ENCODE measurements around the gene KATNB1.
"Not testable (repeated sequence)": the region's sequence is repeated elsewhere in the genome, so short reads cannot be mapped to it uniquely, and the experiment has no call there.

Gene KATNB1

DNA sequence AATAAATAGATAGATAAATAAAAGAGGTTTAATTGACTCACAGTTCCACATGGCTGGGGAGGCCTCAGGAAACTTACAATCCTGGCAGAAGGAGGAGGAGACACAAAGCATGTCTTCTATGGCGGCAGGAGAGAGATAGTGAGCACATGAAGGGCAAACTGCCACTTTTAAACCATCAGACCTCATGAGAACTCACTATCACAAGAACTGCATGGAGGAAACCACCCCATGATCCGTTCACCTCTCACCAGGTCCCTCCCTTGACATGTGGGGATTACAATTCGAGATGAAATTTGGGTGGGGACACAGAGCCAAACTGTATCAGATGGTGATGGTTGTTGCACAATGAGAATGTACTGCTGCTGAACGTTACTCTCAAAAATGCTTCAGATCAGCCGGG is 44.3 kb downstream of the KATNB1 start:
- not testable (repeated sequence) for DNase-seq

DNA sequence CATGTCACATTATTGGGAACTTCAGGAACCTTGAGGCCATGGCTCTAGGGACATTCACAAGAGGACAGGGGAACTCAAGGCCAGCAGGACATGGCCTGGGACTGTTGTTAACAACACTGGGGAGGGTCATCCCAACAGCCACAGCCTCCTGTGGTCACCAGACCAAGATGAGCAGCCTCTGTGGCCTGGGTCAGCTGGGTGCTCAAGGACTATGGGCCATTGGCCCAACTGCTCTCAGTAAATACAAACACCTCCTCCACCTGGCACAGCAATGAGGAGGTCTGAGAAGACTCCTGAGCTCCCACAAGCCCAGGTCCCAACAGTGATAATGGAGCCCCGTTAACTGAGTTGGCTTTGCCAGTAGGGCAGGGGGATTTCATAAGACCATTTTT is 45.8 kb downstream of the KATNB1 start:
- DNase-seq = no peak

DNA sequence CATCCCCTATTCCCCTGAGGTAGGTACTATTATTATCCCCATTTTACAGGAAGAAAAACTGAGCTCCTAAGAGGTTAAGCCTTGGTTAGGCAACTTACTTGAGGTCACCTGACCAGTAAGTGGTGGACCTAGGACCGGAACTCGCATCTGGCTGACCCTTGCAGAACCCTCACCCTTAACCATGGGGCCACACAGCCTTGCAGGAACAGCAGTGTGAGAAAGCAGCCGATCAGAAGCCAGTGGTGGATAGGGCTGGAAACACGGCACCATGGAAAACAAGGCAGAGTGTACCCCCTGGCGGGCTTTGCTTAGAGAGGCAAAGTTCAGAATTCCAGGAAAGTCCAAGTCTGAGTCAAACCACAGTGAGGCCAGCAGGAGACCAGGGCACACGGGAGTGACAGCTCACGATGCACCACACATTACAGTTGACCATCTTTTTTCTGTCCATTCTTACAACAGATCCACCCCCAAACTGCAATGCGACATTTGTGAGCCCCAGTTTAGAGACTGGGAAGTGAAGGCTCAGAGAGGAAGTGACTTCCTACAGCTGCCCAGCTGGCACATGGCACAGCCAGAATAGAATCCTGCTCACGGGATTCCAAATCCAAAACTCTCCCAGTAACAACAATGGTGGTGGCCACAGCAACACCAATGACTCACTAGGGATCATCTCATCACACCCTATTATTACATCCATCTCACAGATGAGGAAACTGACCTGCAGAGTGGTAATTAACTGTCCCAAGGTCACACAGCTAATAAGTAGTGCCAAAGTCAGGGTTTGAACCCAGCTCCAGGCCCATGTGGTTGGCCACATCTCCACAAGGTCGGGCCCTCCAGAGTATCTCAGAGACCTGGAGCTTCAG is 46.4 kb downstream of the KATNB1 start:
- no peak for DNase-seq

DNA sequence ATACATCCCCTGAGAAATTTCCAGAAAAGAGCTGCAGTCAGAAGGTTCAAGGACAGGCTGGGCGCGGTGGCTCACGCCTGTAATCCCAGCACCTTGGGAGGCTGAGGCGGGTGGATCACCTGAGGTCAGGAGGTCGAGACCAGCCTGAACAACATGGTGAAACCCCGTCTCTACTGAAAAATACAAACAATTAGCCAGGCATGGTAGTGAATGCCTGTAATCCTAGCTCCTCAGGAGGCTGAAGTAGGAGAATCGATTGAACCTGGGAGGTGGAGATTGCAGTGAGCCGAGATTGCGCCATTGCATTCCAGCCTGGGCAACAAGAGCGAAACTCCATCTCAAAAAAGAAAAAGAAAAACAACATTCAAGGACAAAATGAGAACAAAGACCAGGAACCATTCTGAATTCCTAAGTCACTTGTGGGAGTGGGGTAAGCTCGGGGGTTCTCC is 47.1 kb downstream of the KATNB1 start:
- not testable (repeated sequence) for DNase-seq

DNA sequence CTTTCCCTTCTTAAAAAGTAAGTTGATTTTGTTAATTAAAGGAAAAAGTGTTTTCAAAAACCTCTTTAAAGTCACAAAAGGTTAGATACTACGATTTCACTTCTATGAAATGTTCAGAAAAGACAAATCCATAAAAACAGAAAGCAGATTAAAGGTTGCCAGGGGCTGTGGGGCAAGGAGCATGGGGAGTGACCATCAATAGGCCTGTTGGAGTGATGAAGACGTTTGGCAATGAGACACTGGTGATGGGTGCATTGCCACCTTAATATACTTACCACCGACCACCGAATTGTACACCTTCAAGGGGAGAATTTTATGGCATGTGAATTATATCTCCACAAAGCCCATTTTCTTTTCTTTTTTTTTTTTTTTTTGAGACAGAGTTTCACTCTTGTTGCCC is 47.5 kb downstream of the KATNB1 start:
- DNase-seq = no peak

DNA sequence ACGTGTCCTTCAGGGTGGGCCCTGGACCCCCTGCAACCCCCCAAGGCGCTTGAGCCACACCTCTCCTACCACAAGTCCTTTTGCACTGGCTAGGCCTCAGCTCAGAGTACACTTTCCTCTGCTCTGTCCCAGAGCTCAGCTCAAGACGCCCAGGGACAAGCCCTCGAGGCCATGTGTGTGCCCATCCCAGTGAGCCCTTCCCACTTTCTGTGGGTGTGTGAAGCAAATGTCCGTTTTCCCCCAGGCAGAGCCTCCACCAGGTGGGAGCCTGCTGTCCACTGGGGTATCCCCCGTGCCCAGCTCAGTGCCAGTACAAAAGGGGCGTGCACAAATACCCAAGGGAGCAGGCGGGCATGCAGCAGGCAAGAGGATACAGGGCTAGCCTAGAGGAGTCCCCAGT is 48.3 kb downstream of the KATNB1 start:
- DNase-seq = no peak

DNA sequence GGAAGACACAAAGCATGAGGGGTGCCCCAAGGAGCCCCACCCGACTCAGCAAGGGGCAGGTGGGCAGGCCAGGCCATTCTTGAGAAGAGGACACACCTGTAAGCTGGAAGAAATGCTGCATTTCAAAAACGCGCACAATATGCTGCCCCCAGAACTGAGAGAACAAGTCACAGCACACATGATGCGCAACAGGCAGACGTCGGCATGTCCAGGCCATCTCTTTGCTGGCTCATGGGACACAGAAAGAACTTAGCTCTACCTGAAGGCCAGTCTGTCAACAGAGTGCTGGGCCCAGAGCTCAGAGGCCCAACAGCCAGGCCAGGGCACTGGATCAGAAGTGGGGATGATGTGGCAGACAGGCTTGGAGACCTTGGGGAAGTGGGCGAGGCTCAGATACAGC is 48.8 kb downstream of the KATNB1 start:
- DNase-seq = no peak

DNA sequence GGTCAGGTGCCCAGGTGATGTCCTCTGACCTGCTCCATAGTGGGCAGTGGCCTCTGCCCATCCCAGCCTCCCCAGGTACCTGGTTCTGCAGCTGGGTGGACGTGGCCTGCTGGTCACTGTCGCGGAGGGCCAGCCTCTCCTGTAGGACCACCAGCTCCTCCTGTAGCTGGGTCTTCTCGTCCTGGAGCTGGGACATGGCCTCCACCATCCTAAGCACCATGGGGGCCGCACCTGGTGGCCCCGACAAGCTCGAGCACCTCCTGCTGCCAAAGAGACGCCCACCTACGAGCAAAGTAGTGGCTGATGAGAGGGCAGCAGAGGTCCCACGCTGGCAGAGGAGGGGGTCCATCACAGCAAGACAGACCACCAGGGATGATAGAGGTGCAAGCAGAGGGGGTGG is 49.8 kb downstream of the KATNB1 start:
- no peak for DNase-seq

DNA sequence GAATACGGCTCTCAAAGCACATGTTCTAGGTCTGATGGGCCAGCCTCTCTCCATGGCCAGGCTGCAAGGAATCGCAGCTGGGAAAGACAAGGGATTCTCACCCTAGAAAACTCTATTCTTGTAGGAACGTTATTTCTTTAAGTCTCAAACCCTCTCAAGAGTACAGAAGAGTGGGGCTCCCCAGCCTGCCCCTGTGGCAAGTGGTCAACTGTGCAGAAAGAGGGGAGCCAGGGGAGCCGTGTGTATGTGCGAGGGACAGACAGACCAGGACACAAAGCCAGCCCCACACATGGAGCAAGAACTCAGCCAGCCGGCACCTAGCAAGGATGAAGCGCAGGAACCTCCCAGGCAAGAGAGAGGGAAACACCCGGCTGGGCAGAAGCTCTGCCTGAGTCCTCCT is 50.4 kb downstream of the KATNB1 start:
- DNase-seq = no peak

DNA sequence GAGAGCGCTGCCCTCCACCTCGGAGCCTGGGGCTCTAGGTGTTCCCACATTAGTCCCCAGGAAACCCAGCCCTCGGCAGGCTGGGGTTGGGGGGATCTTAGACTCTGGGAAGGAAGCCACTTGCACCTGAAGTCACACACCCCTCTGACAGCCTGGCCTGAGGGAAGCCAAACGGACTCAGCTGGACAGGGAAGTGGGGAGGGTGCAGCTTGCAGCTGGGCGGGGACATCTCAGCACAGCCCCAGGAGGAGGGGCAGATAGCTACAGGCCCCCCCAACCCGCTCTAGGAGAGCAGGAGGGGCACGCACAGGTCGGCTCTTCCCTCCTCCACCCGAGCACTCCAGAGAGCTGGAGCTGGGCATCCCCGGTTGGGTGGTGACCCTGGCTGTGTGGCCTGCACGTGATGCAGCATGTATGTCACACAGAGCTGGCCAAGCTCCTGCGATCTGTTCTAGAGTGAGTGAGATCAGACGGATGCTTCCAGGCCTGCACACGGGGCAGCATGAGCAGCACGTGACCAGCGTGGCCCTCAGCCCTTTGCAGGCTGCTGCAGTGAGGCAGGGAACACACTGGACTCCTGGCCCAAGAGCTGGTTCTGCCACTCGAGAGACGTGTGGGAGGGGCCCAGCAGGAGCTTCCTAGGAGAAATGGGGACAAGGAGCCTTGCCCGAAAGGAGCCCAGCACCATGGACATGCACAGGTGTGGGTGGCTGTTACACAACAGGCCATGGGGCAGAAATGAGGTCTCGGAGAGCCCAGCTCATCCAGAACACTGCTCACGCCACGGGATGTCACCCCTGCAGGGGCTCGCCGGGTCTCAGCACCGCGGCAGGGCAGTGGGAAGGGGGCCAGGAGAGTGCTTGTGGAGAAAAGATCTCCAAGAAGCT is 51.3 kb downstream of the KATNB1 start:
- no peak for DNase-seq

DNA sequence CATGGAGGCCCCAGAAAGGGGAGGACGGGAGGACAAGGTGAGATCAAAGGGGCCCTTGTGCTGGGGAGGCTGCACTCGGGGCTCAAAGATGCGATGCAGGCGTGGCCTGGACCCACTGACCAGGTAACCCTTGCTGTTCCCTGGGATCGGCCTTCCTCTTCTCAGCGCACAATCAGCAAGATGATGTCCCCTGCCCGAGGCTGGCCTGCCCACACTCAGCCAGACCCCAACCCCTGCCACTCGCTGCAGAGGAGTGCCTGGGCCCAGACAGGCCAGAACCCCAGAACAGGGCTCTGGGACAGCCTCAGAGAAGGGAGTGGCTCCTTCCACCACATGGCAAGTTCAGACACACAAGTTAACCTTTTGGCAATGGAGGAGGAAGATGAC is 51.9 kb downstream of the KATNB1 start:
- DNase-seq = no peak

DNA sequence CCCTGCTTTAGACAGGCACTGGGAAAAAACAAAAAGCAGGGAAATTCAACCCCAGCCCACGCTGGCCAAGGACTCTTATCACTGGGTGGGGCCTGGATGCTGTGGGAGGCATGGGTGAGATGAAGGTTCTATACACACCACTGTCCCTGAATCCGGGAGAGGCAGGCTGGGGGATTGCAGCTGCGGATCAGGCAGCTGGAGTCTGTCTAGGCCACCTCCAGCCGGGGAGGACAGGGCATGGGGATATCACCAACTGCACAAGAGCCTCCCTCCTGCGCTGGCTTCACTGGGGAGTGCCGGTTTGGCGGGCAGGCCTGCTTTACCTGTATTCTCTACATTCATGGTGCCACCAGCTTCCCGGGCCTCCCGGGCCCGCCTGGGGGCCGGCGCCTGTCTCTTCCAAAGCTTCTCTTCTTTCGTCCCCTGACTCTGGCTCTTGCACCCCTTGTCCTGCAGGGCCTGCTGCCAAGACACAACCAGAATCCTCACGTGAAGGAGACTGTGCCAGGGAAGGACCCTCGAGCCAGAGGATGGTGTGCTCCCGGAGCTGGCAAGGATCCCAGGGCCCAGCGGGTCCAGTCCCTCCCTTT is 52.8 kb downstream of the KATNB1 start:
- DNase-seq = no peak

DNA sequence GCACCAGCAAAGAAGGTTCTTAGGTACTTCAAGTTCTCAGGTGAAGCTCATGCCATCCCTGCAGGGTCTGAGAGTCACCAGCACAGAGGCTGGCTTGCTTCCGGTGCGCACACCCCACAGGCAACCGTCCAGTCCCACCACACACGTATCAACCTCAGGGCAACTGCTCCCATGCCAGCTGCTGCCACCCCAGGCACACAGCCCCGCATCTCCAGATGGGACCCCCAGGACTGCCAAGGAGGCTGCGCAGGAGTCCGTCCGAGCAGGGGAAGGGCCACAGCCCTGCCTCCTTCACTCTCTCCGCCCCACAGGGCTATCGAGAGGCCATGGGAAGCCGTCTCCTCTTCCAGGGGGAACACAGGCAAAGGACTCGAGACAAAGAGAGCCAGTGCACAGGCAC is 53.4 kb downstream of the KATNB1 start:
- DNase-seq = no peak

DNA sequence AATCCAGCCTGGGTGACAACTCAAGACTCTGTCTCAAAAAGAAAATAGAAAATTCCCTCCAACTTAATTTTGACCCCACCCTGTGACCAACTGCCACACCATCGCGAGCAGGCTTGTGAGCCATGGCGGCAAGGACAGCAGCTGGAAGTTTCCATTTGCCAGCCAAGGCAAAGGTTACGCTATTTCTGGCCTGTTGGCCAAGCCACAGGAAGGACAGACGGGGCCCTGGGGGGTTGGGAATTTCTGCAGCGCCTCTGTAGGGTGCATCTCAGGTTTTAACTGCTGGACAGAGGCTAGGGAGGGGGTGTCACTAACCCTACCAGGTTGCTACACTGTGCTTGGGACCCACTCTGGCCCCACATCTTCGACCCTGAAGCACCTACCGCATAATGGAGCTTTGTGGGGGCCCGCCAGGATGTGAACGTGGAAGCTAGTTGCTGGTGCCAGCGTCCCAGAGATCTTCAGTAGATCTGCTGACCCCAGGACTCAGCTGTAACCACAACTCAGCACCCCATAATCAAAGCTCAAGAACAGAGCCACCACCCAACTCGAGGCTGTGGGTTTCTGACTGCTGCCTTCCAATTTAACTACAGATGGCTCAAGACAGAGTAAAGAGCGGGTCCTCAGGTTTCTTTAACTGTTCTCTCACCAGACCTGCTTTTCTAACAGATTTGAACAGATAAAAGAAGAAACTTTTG is 55.8 kb downstream of the KATNB1 start:
- no peak for DNase-seq

DNA sequence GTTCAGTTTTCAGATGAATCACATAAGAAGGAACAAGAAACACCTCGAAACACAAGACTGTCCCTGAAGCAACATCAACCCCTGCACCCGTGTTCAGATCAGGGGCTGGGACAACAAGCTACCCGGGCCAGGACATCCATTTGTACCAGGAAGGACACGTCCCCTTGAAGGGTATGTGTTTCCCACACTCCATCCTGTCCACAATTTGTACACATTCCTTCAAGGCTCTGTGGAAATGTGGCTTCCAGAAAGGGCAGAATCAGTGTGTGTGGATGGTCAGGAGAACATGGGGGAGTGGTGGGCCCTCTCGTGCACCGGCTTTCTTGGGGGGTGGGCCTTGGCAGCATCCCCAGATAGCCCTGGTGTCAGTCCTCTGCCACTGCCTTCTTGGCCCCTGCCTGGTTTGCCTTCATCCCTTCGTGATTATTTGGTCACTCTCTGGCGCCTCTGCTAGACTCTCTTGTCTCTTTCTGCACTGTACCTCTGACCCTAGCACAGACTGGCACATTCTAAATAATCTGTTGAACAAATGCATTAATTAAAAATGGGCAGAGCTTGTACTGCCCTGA is 56.4 kb downstream of the KATNB1 start:
- DNase-seq = no peak

DNA sequence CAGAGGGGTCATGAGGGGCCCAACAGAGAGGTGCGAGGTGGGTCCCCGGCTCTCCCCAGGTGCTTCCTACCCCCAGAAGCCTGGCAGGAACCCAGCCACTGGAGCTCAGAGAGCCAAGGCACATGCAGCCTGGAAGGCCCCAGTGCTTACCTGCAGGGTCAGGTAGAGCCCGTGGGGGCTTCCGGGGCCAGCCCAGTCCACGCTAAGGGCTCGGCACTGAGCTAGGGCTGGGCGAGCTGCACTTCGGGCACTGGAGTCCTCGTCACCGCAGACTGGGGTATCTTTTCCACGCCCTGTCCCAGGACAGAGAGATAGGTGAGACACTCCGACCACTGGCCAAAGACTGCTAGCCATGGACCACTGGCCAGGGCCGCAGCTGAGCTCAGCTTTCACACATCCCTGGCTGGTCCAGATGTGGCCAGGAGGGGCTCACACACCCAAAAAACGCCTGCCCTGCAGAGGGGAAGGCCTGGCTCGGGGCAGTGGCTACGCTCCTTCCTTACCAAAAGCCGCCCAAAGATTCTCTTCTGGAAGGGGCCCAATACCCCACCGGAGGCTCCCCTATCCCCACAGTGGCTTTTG is 59.4 kb downstream of the KATNB1 start:
- DNase-seq = no peak

DNA sequence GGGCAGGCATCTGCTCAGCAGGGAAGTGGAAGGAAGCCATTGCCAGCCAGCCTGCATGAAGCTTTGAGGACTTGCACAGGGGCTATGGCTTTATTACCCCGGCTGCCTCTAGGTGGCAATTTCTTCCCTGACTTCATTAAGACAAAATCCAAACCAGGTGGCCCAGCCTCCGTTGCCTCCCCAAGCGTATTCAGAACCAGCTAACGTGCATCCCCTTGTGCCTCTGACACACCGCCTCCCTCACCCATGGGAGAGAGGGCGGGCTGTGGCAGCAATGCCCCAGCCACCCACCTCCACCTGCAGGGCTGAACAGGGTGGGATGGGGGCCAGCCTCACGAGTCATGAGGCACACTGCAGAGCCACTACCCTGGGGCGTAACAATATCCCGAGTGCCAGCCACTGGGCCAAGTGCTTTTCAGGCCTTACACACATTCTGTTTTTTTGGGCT is 59.9 kb downstream of the KATNB1 start:
- peak; percentile 32 for DNase-seq

DNA sequence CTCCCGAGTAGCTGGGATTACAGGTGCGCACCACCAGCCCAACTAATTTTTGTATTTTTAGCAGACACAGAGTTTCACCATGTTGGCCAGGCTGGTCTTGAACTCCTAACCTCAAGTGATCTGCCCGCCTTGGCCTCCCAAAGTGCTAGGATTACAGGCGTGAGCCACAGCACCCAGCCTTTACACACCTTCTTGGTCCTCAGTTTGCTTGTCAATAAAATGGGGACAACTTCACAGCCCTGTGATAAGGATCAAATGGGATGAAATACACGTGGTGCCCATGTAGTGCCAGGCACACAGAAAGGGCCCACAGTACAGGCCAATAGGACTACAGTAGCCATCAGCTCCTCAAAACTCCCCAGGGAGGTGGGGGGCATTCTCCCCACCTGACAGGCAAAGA is 60.4 kb downstream of the KATNB1 start:
- not testable (repeated sequence) for DNase-seq

DNA sequence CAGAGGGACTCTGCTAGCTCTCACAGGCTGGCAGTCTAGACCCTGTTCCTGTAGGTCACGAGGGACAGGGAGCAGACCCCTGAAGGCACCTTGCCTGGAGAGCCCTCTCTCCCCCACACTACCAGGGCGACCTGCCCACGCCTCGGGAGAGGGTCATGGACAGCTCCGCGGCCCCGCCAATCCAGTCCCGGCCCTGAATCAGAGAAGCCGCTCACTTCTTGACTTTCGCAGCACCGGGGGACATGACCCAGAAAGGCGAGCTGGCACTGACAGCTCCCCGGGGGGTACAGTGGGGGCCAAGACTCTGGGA is 61.6 kb downstream of the KATNB1 start:
- DNase-seq = no peak

DNA sequence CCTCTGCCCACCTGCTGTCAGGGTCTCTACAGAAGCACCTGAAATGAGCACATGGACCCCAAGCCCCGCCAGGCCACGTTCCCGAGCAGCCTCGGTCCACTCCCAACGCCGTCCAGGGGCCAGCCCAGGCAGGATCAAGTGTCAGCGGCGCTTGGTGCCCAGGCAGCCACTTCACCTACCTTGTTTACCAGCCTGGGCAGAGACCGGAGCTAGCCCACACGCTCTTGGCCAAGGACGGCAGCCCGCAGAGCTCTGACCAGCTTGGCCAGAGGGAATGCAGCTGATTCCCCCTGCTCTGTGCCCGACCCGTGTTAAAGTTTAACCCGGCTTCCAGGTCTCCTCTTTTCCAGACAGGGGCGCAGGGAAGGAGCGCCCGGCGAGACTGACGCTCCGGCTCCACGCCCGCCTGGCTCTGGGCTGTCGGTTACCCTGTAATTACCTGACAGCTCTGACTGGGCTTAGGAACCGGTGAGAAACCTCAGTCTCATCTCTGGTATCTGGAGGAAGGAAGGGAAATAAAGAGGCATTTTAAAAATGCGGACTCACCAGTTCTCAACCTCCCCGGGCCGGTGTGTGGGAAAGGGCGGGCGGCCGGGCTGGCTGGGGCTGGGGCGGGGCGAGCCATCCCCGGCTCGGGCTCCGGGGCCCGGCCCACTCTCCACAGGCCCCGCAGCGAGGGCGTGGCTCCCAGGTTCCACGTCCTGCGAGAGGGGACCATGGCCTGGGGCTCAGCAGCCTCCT is 62.1 kb downstream of the KATNB1 start:
- DNase-seq = peak; percentile 77

DNA sequence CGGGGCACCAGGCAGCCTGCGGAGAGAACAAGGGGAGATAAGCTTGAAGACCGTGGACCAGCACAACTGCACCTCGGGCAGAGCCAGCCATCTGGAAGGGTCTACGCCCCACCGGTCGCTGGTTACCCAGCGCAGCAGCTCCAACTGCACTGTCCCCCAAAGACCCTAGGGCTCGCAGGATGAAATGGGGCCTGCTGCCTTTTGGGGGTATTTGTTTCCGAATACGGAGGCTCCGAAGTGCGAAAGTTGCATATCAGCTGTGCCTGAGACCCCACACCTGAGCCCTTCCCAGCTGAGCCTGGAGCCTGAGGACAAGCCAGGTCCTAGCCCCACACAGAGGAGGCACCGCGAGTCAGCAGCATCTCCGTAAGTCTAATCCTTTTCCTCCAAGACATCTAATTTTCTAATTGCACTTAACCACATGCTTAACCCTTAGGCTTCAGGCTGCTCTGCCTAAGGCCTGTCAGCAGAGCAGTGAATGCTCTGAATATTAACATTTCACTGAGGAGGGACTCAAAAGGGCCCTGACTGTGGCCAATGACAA is 62.8 kb downstream of the KATNB1 start:
- DNase-seq = no peak
